NCI-H774 (cell line): ENCODE data around the gene DLL1.
A peak's percentile ranks its signal among the peaks of the same experiment; 100 is the strongest.

Experiments used
- DNase-seq: peaks from one replicate; lab custom pipeline; 2025; lab: John Stamatoyannopoulos, UW

DLL1 gene

GRCh38 chr6:170250981-170251775, 39.7 kb downstream of the DLL1 start:
- no peak for DNase-seq

- DNase-seq: no peak
These were observed 40.4 kb downstream of the DLL1 start for GRCh38 chr6:170250455-170250854.

GRCh38 chr6:170249817-170250216, 41.1 kb downstream of the DLL1 start:
- DNase-seq: no peak

- DNase-seq: no peak
These were observed 41.8 kb downstream of the DLL1 start for GRCh38 chr6:170248861-170249600.

GRCh38 chr6:170248111-170248805, 42.6 kb downstream of the DLL1 start:
- DNase-seq: no peak

GRCh38 chr6:170247178-170247701, 43.6 kb downstream of the DLL1 start:
- DNase-seq: no peak

- no peak for DNase-seq
These were observed 45.3 kb downstream of the DLL1 start for GRCh38 chr6:170245475-170245992.

- DNase-seq: no peak
These were observed 46.0 kb downstream of the DLL1 start for GRCh38 chr6:170244721-170245474.

GRCh38 chr6:170243791-170244291, 47.0 kb downstream of the DLL1 start:
- DNase-seq: peak; percentile 96

GRCh38 chr6:170243386-170243785, 47.5 kb downstream of the DLL1 start:
- DNase-seq: peak; percentile 83

GRCh38 chr6:170238741-170239565, 51.9 kb downstream of the DLL1 start:
- no peak for DNase-seq

- no peak for DNase-seq
These were observed 52.7 kb downstream of the DLL1 start for GRCh38 chr6:170237999-170238740.

- no peak for DNase-seq
These were observed 54.6 kb downstream of the DLL1 start for GRCh38 chr6:170236131-170236836.

GRCh38 chr6:170235391-170236125, 55.3 kb downstream of the DLL1 start:
- DNase-seq: no peak

GRCh38 chr6:170234419-170234818, 56.5 kb downstream of the DLL1 start:
- no peak for DNase-seq

GRCh38 chr6:170233286-170234205, 57.3 kb downstream of the DLL1 start:
- peak; percentile 84 for DNase-seq
